GM23338 (cell line): Measurements from ENCODE around the gene DCBLD1. TPM values are rescaled to one million over a fixed set of nuclear protein-coding genes. Genes with fewer than 3 reads are reported as not detected.

Source experiments
- ATAC-seq: fragments of 200-7000 bp; cut with Tn5 transposase; 3 replicates; pipeline ENCODE4 v1.9.1; 2020
- DNase-seq: peaks from one replicate; pipeline ENCODE4 v3.0.0-alpha.2; 2015; ENCODE audit warnings: low spot score
- H2AFZ ChIP-seq: fragments of 200-600 bp; sonication (generic); 2 replicates; pipeline ENCODE4 v1.8.0; 2016; ENCODE audit warnings: antibody characterized with exemption, mild to moderate bottlenecking, moderate library complexity
- H3F3A ChIP-seq: fragments of 200-600 bp; sonication (generic); replicated peaks from 2 replicates; pipeline ENCODE4 v1.8.0; 2017; ENCODE audit warnings: antibody characterized with exemption, mixed run types, low read depth
- H3K27ac ChIP-seq: fragments of 200-600 bp; sonication (generic); 2 replicates; pipeline ENCODE4 v1.6.1; 2016; ENCODE audit warnings: low read depth
- H3K27me3 ChIP-seq: fragments of 200-600 bp; sonication (generic); 2 replicates; pipeline ENCODE4 v1.8.0; 2016; ENCODE audit warnings: mild to moderate bottlenecking, mixed run types, moderate library complexity; ENCODE audit not compliant: insufficient read depth
- H3K36me3 ChIP-seq: fragments of 200-600 bp; sonication (generic); 2 replicates; pipeline ENCODE4 v1.8.0; 2016; ENCODE audit warnings: mild to moderate bottlenecking; ENCODE audit not compliant: insufficient read depth
- H3K4me1 ChIP-seq: fragments of 200-600 bp; sonication (generic); 2 replicates; pipeline ENCODE4 v1.8.0; 2016; ENCODE audit warnings: mild to moderate bottlenecking, moderate library complexity; ENCODE audit not compliant: insufficient read depth
- H3K4me2 ChIP-seq: fragments of 200-600 bp; sonication (generic); 2 replicates; pipeline ENCODE4 v1.7.1; 2017; ENCODE audit warnings: mixed run types
- H3K4me3 ChIP-seq: fragments of 200-600 bp; sonication (generic); 2 replicates; pipeline ENCODE4 v1.6.1; 2016; ENCODE audit warnings: mixed run types
- H3K79me2 ChIP-seq: fragments of 200-600 bp; sonication (generic); replicated peaks from 2 replicates; pipeline ENCODE4 v1.8.0; 2017; ENCODE audit warnings: mild to moderate bottlenecking; ENCODE audit not compliant: insufficient read depth
- H3K9me2 ChIP-seq: fragments of 200-600 bp; sonication (generic); 2 replicates; pipeline ENCODE4 v1.8.0; 2017; ENCODE audit not compliant: insufficient read depth
- H4K20me1 ChIP-seq: fragments of 200-600 bp; sonication (generic); replicated peaks from 2 replicates; pipeline ENCODE4 v1.8.0; 2017; ENCODE audit warnings: mild to moderate bottlenecking; ENCODE audit not compliant: insufficient read depth
- H3K27ac Mint-ChIP-seq: 2 replicates; pipeline ENCODE4 v1.8.0; 2020; ENCODE audit warnings: inconsistent platforms, mild to moderate bottlenecking, moderate library complexity, mixed read lengths
- H3K27me3 Mint-ChIP-seq: 3 replicates; pipeline ENCODE4 v1.8.0; 2022; ENCODE audit warnings: low read depth, mild to moderate bottlenecking, moderate library complexity, mixed read lengths, inconsistent platforms; ENCODE audit not compliant: insufficient read depth, poor library complexity
- H3K36me3 Mint-ChIP-seq: 3 replicates; pipeline ENCODE4 v1.8.0; 2021; ENCODE audit warnings: low read depth, mild to moderate bottlenecking, inconsistent platforms, moderate library complexity, mixed read lengths
- H3K4me1 Mint-ChIP-seq: 3 replicates; pipeline ENCODE4 v1.8.0; 2020; ENCODE audit warnings: mild to moderate bottlenecking, inconsistent platforms, mixed read lengths
- H3K4me3 Mint-ChIP-seq: 3 replicates; pipeline ENCODE4 v1.8.0; 2021; ENCODE audit warnings: moderate library complexity, mild to moderate bottlenecking, inconsistent platforms, mixed read lengths
- H3K9me3 Mint-ChIP-seq: 3 replicates; pipeline ENCODE4 v1.8.0; 2020; ENCODE audit warnings: moderate library complexity, mild to moderate bottlenecking, inconsistent platforms, mixed read lengths
- polyA plus RNA-seq: library from polyadenylated mRNA; unstranded; fragments of >200 nt; fragmentation: Nextera tagmentation; extraction: Ambion mirVana; gene quantifications from 2 replicates; pipeline ENCODE4 v1.2.1, GENCODE V29; 2016
- total RNA-seq: library from RNA; depleted of rRNA; stranded (reverse); fragments of >200 nt; shearing (Covaris generic); gene quantifications from 2 replicates; pipeline ENCODE4 v1.2.3, GENCODE V29; 2014
- TF ChIP-seq, protein P1 (sequence below), 2 experiments: fragments of 200-600 bp in 1 of 2; sonication (generic) in 1 of 2; conservative IDR thresholded peaks; 2 replicates each; pipeline versions ENCODE4 v1.5.1 to v1.6.1; 2016 to 2017; ENCODE audit warnings: antibody characterized with exemption in 2 of 2, low read depth in 2 of 2, mild to moderate bottlenecking in 2 of 2, moderate library complexity in 1 of 2
- TF ChIP-seq, protein P2 (sequence below): fragments of 250-450 bp; sonication (Bioruptor Pico); IDR thresholded peaks from 2 replicates; pipeline ENCODE4 v1.5.0; 2020; ENCODE audit warnings: mild to moderate bottlenecking, moderate library complexity
- TF ChIP-seq, protein P3 (sequence below): IDR thresholded peaks from one replicate; pipeline ENCODE4 v1.6.1; 2018; ENCODE audit warnings: antibody characterized with exemption; ENCODE audit not compliant: unreplicated experiment

The DCBLD1 gene
- total and polyA plus RNA-seq, 2 experiments from 2014 or later, result 4.2 to 7.6 TPM

DNA sequence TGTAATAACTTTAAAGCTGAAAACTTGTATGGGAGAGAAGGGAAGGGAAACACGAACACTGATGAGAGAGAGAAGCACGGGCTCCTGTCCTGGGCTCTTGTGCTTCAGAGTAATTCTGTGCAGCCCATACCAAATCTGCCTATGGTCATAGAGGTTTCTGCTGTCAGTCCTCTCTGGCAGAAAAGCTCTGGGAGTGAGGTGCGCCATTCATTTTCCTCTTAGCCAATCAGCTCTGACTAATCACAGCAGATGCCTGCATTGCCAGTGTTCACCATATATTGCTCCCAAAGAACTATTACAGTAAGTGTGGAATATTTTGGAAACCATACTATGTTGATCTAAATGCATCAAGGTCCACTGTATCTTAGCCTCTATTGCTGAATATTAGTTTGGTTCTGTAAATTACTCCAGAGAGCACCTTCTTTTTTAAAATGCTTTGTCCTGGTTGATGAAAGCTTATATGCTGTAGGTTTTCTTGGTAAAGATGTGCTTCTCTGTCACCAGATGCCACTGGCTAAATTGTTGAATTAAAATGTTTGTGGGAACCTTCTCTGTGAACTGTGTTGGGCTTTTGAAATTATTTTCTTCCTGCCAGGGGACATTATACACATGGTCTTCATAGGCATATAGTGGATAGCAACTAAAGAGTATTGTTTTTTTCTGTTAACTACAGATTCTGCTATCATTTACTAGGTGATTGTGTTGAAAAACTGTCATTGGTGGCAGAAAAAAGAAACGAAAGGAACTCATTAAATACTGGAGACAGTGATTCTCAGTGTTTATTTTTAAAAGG lies 38.3 kb downstream of the DCBLD1 start:
- Mint-ChIP-seq H3K27me3 (no peaks in the 10 kb centered on the region), H3K4me3 (no peak overlapping the region), H3K4me1 (peaks cover 3% of the 10 kb centered on the region; the same call in 2 of the 3 replicates), H3K36me3 (peaks cover 2% of the 10 kb centered on the region; the same call in 1 of the 3 replicates), H3K27ac (no peak overlapping the region), H3K9me3 (no peaks in the 10 kb centered on the region)
- H3K27me3 ChIP-seq, result no peaks in the 10 kb centered on the region
- H3K27ac ChIP-seq, result no peak overlapping the region
- H3F3A ChIP-seq, result no peaks in the 10 kb centered on the region
- no peaks in the 10 kb centered on the region for H3K36me3 ChIP-seq
- H3K9me2 ChIP-seq, result 0 out of 2 replicates have a peak, but pooled peaks cover 7% of the 10 kb centered on the region
- H3K4me1 ChIP-seq, result peaks cover 7% of the 10 kb centered on the region; the same call in 1 of the 2 replicates
- no peaks in the 10 kb centered on the region for H4K20me1 ChIP-seq
- no peak overlapping the region for H2AFZ ChIP-seq
- H3K4me3 ChIP-seq, result no peak overlapping the region
- no peak for DNase-seq
- no peaks in the 10 kb centered on the region for H3K79me2 ChIP-seq
- H3K4me2 ChIP-seq, result no peak overlapping the region
- TF ChIP-seq, protein P1, sequence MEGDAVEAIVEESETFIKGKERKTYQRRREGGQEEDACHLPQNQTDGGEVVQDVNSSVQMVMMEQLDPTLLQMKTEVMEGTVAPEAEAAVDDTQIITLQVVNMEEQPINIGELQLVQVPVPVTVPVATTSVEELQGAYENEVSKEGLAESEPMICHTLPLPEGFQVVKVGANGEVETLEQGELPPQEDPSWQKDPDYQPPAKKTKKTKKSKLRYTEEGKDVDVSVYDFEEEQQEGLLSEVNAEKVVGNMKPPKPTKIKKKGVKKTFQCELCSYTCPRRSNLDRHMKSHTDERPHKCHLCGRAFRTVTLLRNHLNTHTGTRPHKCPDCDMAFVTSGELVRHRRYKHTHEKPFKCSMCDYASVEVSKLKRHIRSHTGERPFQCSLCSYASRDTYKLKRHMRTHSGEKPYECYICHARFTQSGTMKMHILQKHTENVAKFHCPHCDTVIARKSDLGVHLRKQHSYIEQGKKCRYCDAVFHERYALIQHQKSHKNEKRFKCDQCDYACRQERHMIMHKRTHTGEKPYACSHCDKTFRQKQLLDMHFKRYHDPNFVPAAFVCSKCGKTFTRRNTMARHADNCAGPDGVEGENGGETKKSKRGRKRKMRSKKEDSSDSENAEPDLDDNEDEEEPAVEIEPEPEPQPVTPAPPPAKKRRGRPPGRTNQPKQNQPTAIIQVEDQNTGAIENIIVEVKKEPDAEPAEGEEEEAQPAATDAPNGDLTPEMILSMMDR (conservative IDR thresholded peaks at IDR 0.05; ENCODE audit: low read depth in 2 of 2), result no peak
- TF ChIP-seq, protein P2, sequence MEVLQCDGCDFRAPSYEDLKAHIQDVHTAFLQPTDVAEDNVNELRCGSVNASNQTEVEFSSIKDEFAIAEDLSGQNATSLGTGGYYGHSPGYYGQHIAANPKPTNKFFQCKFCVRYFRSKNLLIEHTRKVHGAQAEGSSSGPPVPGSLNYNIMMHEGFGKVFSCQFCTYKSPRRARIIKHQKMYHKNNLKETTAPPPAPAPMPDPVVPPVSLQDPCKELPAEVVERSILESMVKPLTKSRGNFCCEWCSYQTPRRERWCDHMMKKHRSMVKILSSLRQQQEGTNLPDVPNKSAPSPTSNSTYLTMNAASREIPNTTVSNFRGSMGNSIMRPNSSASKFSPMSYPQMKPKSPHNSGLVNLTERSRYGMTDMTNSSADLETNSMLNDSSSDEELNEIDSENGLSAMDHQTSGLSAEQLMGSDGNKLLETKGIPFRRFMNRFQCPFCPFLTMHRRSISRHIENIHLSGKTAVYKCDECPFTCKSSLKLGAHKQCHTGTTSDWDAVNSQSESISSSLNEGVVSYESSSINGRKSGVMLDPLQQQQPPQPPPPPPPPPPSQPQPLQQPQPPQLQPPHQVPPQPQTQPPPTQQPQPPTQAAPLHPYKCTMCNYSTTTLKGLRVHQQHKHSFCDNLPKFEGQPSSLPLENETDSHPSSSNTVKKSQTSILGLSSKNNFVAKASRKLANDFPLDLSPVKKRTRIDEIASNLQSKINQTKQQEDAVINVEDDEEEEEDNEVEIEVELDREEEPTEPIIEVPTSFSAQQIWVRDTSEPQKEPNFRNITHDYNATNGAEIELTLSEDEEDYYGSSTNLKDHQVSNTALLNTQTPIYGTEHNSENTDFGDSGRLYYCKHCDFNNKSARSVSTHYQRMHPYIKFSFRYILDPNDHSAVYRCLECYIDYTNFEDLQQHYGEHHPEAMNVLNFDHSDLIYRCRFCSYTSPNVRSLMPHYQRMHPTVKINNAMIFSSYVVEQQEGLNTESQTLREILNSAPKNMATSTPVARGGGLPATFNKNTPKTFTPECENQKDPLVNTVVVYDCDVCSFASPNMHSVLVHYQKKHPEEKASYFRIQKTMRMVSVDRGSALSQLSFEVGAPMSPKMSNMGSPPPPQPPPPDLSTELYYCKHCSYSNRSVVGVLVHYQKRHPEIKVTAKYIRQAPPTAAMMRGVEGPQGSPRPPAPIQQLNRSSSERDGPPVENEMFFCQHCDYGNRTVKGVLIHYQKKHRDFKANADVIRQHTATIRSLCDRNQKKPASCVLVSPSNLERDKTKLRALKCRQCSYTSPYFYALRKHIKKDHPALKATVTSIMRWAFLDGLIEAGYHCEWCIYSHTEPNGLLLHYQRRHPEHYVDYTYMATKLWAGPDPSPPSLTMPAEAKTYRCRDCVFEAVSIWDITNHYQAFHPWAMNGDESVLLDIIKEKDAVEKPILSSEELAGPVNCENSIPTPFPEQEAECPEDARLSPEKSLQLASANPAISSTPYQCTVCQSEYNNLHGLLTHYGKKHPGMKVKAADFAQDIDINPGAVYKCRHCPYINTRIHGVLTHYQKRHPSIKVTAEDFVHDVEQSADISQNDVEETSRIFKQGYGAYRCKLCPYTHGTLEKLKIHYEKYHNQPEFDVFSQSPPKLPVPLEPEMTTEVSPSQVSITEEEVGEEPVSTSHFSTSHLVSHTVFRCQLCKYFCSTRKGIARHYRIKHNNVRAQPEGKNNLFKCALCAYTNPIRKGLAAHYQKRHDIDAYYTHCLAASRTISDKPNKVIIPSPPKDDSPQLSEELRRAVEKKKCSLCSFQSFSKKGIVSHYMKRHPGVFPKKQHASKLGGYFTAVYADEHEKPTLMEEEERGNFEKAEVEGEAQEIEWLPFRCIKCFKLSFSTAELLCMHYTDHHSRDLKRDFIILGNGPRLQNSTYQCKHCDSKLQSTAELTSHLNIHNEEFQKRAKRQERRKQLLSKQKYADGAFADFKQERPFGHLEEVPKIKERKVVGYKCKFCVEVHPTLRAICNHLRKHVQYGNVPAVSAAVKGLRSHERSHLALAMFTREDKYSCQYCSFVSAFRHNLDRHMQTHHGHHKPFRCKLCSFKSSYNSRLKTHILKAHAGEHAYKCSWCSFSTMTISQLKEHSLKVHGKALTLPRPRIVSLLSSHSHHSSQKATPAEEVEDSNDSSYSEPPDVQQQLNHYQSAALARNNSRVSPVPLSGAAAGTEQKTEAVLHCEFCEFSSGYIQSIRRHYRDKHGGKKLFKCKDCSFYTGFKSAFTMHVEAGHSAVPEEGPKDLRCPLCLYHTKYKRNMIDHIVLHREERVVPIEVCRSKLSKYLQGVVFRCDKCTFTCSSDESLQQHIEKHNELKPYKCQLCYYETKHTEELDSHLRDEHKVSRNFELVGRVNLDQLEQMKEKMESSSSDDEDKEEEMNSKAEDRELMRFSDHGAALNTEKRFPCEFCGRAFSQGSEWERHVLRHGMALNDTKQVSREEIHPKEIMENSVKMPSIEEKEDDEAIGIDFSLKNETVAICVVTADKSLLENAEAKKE (CRISPR knock-in tag), result no peak
- TF ChIP-seq, protein P3, sequence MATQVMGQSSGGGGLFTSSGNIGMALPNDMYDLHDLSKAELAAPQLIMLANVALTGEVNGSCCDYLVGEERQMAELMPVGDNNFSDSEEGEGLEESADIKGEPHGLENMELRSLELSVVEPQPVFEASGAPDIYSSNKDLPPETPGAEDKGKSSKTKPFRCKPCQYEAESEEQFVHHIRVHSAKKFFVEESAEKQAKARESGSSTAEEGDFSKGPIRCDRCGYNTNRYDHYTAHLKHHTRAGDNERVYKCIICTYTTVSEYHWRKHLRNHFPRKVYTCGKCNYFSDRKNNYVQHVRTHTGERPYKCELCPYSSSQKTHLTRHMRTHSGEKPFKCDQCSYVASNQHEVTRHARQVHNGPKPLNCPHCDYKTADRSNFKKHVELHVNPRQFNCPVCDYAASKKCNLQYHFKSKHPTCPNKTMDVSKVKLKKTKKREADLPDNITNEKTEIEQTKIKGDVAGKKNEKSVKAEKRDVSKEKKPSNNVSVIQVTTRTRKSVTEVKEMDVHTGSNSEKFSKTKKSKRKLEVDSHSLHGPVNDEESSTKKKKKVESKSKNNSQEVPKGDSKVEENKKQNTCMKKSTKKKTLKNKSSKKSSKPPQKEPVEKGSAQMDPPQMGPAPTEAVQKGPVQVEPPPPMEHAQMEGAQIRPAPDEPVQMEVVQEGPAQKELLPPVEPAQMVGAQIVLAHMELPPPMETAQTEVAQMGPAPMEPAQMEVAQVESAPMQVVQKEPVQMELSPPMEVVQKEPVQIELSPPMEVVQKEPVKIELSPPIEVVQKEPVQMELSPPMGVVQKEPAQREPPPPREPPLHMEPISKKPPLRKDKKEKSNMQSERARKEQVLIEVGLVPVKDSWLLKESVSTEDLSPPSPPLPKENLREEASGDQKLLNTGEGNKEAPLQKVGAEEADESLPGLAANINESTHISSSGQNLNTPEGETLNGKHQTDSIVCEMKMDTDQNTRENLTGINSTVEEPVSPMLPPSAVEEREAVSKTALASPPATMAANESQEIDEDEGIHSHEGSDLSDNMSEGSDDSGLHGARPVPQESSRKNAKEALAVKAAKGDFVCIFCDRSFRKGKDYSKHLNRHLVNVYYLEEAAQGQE, result no peak
- no peak for ATAC-seq
